Peyer's patch (tissue), 4 donors: ENCODE results near the gene MYLK4.

ENCODE experiments used
- CTCF ChIP-seq, 6 experiments: fragments of 450-650 bp in 4 of 6; fragments of 200-600 bp in 2 of 6; sonication (generic) in 1 of 6; IDR thresholded peaks; one replicate each; pipeline ENCODE4 v1.5.1; 2017 to 2019; ENCODE audit warnings: antibody characterized with exemption in 6 of 6, mild to moderate bottlenecking in 3 of 6, moderate library complexity in 1 of 6
- POLR2A ChIP-seq, 2 donors: fragments of 450-650 bp; IDR thresholded peaks; one replicate each; pipeline ENCODE4 v1.5.1; 2017; ENCODE audit warnings: antibody characterized with exemption in 2 of 2, mild to moderate bottlenecking in 2 of 2, moderate library complexity in 2 of 2

GRCh38 chr6:2616811-2617210, 133.9 kb downstream of the MYLK4 start:
- TF ChIP-seq CTCF (IDR thresholded peaks at IDR 0.05) (no peak), POLR2A (IDR thresholded peaks at IDR 0.05) (no peak)
